AG04450 (cell line): ENCODE data around the gene CHST12. TPM values are rescaled to one million over a fixed set of nuclear protein-coding genes. Genes with fewer than 3 reads are reported as not detected.

Experiments used
- CTCF ChIA-PET: fragments of 300-600, 350-600 bp; formaldehyde crosslinking; extraction: SDS; loops from one replicate; lab custom pipeline; 2022; ENCODE audit warnings: antibody characterized with exemption, inconsistent platforms; lab: Charles Lee
- POLR2A ChIA-PET: fragments of 350-600 bp; formaldehyde crosslinking; extraction: SDS; loops from one replicate; lab custom pipeline; 2021; ENCODE audit warnings: antibody characterized with exemption, inconsistent platforms; lab: Yijun Ruan, JAX
- DNase-seq: peaks from one replicate; pipeline ENCODE4 v3.0.0-alpha.2; 2011; ENCODE audit warnings: low read depth, low spot score
- H3K27ac ChIP-seq: one replicate; pipeline ENCODE4 v1.5.1; 2012; ENCODE audit warnings: low read depth, low read length, control low read depth
- H3K27me3 ChIP-seq: one replicate; pipeline ENCODE4 v1.6.0; 2012; ENCODE audit warnings: low read length; ENCODE audit not compliant: control insufficient read depth, insufficient read depth
- H3K4me3 ChIP-seq: 2 replicates; pipeline ENCODE4 v1.5.1; 2011; ENCODE audit warnings: mild to moderate bottlenecking, low read depth, low read length, control low read depth
- H3K9me3 ChIP-seq: 2 replicates; pipeline ENCODE4 v1.5.1; 2012; ENCODE audit warnings: low read length; ENCODE audit not compliant: control insufficient read depth, insufficient read depth
- polyA plus RNA-seq: library from polyadenylated mRNA; depleted of rRNA; stranded (reverse); fragments of >200 nt; gene quantifications from 2 replicates; pipeline ENCODE4 v1.2.3, GENCODE V29; 2011
- TF ChIP-seq, protein P1 (sequence below): IDR thresholded peaks from 2 replicates; pipeline ENCODE4 v1.5.1; 2011; ENCODE audit warnings: low read depth, low read length, control low read depth, inconsistent platforms

Gene CHST12
- polyA plus RNA-seq, 1 experiment, result 8.7 TPM

GRCh38 chr7:2460641-2461040, 57.2 kb downstream of the CHST12 start:
- Histone ChIP-seq H3K4me3 (no peak overlapping the region), H3K27ac (no peak overlapping the region), H3K27me3 (no peaks in the 10 kb centered on the region), H3K9me3 (no peaks in the 10 kb centered on the region)
- TF ChIP-seq, protein P1, sequence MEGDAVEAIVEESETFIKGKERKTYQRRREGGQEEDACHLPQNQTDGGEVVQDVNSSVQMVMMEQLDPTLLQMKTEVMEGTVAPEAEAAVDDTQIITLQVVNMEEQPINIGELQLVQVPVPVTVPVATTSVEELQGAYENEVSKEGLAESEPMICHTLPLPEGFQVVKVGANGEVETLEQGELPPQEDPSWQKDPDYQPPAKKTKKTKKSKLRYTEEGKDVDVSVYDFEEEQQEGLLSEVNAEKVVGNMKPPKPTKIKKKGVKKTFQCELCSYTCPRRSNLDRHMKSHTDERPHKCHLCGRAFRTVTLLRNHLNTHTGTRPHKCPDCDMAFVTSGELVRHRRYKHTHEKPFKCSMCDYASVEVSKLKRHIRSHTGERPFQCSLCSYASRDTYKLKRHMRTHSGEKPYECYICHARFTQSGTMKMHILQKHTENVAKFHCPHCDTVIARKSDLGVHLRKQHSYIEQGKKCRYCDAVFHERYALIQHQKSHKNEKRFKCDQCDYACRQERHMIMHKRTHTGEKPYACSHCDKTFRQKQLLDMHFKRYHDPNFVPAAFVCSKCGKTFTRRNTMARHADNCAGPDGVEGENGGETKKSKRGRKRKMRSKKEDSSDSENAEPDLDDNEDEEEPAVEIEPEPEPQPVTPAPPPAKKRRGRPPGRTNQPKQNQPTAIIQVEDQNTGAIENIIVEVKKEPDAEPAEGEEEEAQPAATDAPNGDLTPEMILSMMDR, result no peak
- CTCF ChIA-PET, result interaction anchor here (1.1 kb wide), 1 partner anchor 9 kb away, joined by 3 read pairs; no protein-coding TSS in a partner anchor
- POLR2A ChIA-PET, result interaction anchor here (0.7 kb wide), 1 partner anchor 49 kb away, joined by 3 read pairs; no protein-coding TSS in a partner anchor
- no peak for DNase-seq

- Histone ChIP-seq H3K27ac (no peak overlapping the region), H3K9me3 (no peaks in the 10 kb centered on the region), H3K4me3 (no peak overlapping the region), H3K27me3 (no peaks in the 10 kb centered on the region)
- POLR2A ChIA-PET, result no interaction called here
- CTCF ChIA-PET, result interaction anchor here (1.0 to 1.5 kb wide), 2 partner anchors 9 to 11 kb away, joined by 4 to 11 read pairs; no protein-coding TSS in a partner anchor
- no peak for DNase-seq
- TF ChIP-seq, protein P1, result no peak
Measured at GRCh38 chr7:2461268-2462026, 58.0 kb downstream of the CHST12 start.

DNA sequence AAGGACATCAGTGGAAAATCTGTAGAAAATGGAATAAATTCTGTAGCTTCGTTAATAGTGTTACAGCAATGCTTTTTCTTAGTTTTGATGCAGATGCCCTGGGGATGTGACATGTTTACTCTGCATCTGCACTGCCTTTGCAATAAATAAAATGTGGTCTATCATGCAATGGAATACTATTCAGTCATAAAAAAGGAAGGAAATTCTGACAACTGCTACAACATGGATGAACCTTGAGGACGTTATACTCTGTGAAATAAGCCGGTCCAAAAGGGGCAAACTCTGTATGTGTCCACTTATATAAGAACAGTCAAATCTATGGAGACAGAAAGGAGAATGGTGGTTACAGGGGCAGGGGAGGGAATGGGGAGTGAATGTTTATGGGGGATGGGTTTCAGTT, 59.3 kb downstream of the CHST12 start:
- Histone ChIP-seq H3K4me3 (no peak overlapping the region), H3K9me3 (no peaks in the 10 kb centered on the region), H3K27me3 (no peaks in the 10 kb centered on the region), H3K27ac (no peak overlapping the region)
- POLR2A ChIA-PET, result no interaction called here
- TF ChIP-seq, protein P1, result no peak
- no peak for DNase-seq
- CTCF ChIA-PET, result interaction anchor here (1.0 kb wide), 1 partner anchor 12 kb away, joined by 4 read pairs; no protein-coding TSS in a partner anchor

- H3K27ac ChIP-seq, result no peak overlapping the region
- no peaks in the 10 kb centered on the region for H3K27me3 ChIP-seq
- H3K9me3 ChIP-seq, result no peaks in the 10 kb centered on the region; the same call in 1 of the 2 replicates
- POLR2A ChIA-PET, result no interaction called here
- TF ChIP-seq, protein P1, result no peak
- CTCF ChIA-PET, result no interaction called here
- no peak overlapping the region for H3K4me3 ChIP-seq
- DNase-seq, result no peak
Measured at GRCh38 chr7:2465928-2466327, 62.5 kb downstream of the CHST12 start.

DNA sequence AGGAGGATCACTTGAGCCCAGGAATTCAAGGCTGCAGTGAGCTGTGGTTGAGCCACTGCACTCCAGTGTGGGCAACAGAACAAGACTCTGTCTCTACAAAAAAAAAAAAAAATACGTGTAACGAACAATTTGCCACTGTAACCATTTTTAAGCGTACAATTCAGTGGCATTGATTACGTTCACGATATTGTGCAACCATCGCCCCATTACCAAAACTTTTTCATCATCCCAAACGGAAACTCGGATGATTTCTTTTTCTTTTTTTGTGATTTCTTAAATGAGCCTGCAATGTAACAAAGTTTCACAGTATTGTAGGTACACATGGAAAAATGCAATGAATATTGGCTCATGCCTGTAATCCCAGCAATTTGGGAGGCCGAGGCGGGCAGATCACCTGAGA, 63.3 kb downstream of the CHST12 start:
- no peaks in the 10 kb centered on the region; the same call in 1 of the 2 replicates for H3K9me3 ChIP-seq
- H3K27me3 ChIP-seq, result no peaks in the 10 kb centered on the region
- TF ChIP-seq, protein P1, result no peak
- no peak overlapping the region for H3K27ac ChIP-seq
- DNase-seq, result no peak
- ChIA-PET POLR2A (no interaction called here), CTCF (no interaction called here)
- no peak overlapping the region for H3K4me3 ChIP-seq
